LNCAP (cell line): ENCODE results near the gene CKS1B.

Source experiments
- TF ChIP-seq, protein P1 (sequence below): fragments of 450-650 bp; IDR thresholded peaks from 2 replicates; pipeline ENCODE4 v1.5.1; 2017; ENCODE audit warnings: mild to moderate bottlenecking

Gene CKS1B

DNA sequence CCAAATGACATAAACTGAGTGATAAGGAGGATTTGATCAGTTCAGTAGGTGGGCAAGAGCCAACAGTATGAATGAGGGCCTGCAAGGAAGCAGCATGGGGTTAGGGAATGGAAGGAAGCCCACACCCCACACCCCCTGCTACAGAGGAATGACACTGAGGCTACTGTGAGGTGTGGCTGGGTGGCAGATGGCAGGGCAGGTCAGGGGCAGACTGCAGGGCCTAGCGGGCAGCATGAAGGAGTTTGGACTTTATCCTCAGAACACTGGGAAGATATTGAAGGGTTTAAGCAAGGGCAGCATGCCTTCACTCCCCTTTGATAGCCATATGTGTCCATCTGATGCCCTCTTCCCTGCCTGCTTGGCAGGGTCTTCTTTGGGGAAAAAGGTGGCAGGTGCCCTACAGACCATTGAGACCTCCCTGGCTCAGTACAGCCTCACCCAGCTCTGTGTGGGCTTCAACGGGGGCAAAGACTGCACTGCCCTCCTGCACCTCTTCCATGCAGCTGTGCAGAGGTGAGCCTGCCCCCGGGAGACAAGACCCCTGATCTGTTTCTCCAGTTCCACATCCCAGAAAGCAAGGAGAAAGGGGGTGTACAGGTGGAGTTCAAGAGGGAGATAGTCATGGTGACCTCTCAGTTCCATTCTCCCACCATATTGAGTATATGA, 14.8 kb downstream of the CKS1B start:
- TF ChIP-seq, protein P1, sequence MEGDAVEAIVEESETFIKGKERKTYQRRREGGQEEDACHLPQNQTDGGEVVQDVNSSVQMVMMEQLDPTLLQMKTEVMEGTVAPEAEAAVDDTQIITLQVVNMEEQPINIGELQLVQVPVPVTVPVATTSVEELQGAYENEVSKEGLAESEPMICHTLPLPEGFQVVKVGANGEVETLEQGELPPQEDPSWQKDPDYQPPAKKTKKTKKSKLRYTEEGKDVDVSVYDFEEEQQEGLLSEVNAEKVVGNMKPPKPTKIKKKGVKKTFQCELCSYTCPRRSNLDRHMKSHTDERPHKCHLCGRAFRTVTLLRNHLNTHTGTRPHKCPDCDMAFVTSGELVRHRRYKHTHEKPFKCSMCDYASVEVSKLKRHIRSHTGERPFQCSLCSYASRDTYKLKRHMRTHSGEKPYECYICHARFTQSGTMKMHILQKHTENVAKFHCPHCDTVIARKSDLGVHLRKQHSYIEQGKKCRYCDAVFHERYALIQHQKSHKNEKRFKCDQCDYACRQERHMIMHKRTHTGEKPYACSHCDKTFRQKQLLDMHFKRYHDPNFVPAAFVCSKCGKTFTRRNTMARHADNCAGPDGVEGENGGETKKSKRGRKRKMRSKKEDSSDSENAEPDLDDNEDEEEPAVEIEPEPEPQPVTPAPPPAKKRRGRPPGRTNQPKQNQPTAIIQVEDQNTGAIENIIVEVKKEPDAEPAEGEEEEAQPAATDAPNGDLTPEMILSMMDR, result no peak

DNA sequence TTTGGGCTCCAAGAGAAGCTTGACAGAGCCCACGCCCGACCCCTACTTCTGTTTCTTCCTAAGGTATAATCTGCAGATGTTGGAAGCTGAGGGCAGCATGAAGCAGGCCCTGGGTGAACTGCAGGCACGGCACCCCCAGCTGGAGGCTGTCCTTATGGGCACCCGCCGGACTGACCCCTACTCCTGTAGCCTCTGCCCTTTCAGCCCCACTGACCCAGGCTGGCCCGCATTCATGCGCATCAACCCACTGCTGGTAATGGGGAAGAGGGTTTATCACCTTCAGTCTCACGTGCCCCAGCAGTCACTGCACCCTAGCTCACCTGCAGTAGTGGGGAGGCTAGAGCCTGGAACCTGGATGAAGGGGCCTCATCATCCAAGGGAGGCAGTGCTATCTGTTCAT, 15.8 kb downstream of the CKS1B start:
- TF ChIP-seq, protein P1, result no peak

DNA sequence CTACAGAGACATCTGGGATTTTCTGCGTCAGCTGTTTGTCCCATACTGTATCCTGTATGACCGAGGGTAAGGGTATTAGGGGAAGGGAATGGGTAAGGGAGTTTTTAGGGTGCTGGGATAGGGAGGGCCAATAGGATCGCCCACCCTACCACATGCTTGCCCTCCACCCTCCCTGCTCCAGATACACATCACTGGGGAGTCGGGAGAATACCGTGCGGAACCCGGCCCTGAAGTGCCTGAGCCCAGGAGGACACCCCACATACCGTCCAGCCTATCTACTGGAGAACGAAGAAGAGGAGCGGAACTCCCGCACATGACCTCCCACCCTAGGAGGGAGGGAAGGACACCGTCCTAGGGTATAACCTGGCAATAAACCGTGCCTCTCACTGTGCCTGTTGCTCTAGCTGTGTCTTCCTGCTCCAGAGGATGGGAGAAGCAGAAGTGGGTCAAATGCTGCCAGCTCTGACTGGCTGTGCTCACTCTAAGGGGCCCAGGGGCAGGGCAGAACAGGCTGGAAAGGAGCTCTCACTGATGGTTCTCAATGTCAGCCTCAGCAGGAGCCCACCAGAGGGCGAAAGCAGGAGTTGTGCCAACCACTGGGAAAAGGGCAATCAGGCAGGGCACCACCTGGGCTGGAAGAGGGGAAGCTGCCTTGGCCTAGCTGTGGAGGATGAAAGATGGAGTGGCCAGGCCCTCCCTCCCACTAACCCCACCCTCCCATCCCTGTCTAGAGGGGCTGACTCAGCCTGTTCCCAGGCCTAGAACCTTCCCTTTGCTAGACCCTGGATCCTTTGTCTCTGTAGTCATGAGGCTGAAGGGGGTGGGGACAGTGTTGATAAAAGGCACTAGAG, 18.5 kb downstream of the CKS1B start:
- TF ChIP-seq, protein P1, result 0 out of 2 replicates have a peak, but pooled peaks have one; percentile 13

DNA sequence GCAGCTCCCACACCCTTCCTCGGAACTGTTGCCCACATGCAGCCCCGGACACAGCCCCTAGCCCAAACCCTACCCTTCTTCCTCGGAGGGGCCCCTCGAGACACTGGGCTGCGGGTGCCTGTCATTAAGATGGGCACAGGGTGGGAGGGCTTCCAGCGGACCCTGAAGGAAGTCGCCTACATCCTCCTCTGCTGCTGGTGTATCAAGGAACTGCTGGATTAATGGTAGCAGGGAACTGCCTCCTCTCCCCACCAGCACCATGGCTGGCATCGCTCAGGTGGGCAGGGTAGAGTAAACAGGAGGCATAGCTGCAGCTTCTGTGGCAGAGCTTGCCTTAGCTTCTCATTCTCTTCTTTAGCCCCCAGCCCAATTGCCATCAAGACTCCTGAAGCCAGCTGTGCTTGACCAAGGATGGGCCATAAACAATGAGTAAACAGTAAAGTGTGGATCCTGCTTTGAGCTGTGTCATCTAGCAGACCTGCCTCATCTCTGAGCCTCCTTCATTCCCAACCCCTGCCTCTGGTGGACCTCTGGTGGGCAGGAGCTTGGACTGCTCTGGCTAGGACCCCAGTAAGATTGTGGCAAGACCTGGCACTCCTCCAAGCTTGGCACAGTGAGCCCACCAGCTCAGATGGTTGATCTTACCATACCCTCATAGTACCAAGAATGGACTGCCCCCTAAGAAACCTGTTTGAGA, 19.2 kb downstream of the CKS1B start, which contains the start of gene LENEP:
TSS of gene LENEP (plus strand) at position 15 of the 697 bp plus-strand sequence. CDS start at position 37, 22 bp downstream.
- TF ChIP-seq, protein P1, result no peak

DNA sequence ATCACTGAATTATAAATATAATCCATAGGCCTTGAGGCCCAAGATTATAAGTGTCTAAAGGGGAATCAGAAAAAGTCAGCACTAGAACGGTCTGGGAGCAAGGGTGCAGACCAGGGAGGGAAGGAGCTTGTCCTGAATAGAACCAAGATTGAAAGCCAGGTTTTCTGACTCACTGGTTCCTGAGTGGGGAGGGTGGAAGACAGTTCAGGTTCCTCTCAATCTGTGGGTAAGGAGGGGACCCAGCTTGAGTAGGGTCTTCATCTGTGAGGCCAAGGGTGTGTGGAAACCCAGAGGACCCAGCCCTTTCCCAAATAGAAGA, 19.7 kb downstream of the CKS1B start:
- TF ChIP-seq, protein P1, result no peak

DNA sequence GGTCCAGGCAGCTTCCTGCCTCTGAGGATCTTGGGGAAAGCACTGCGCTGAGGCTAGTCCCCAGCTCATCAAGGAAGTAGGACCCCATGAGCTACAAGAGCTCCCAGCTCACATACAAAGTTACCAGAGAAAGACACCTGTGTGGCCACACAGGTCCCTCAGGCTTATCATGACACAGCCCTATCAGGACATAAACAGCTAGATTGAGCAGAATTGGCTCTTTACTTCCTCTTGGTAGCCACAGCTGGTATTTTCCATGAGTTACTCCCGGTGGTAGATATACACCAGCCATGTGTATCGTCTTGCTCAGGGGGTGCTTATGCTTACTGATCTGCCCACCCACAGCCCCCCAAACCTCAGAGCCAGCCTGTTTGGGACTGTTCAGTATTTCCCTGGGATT, 20.1 kb downstream of the CKS1B start:
- TF ChIP-seq, protein P1, result no peak

DNA sequence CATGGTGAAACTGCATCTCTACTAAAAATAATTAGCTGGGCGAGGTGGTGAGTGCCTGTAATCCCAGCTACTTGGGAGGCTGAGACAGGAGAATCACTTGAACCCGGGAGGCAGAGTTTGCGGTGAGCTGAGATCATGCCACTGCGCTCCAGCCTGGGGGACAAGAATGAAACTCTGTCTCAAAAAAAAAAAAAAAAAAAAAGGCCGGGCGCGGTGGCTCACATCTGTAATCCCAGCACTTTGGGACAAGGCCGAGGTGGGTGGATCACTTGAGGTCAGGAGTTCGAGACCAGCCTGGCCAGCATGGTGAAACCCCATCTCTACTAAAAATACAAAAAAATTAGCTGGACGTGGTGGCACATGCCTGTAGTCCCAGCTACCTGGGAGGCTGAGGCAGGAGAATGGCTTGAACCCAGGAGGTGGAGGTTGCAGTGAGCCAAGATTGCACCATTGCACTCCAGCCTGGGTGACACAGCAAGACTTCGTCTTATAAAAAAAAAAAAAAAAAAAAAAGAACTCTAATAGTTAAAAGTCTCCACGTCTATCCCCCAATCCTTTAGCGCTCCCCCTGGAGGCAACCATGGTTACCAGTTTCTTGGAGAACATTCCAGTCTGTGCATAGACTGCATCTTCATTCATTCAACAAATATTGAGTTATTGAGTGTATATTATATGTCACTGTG, 21.0 kb downstream of the CKS1B start:
- TF ChIP-seq, protein P1, result peak; percentile 56; the same call in 1 of the 2 replicates
